Lung (tissue), 12 donors: Measurements from ENCODE around the gene MYL7. TPM values are rescaled to one million over a fixed set of nuclear protein-coding genes. Genes with fewer than 3 reads are reported as not detected.

Experiments used
- ATAC-seq: fragments of 200-7000 bp; cut with Tn5 transposase; one replicate; pipeline ENCODE4 v1.9.1; 2020; ENCODE audit warnings: moderate number of reproducible peaks; ENCODE audit not compliant: insufficient read depth, low FRiP score
- DNase-seq, 3 donors: peaks; one replicate each; pipeline ENCODE4 v3.0.0-alpha.2; 2013 to 2017
- H3K27ac ChIP-seq, 2 donors: one replicate each; pipeline ENCODE4 v1.5.1; 2013; ENCODE audit warnings: mild to moderate bottlenecking in 2 of 2, moderate library complexity in 2 of 2, control low read depth in 1 of 2, inconsistent platforms in 1 of 2, low read depth in 1 of 2, low read length in 1 of 2
- H3K27me3 ChIP-seq, 3 donors: one replicate each; pipeline ENCODE4 v1.5.1; 2013; ENCODE audit warnings: low read length in 2 of 3; ENCODE audit not compliant: control insufficient read depth in 3 of 3, insufficient read depth in 3 of 3
- H3K36me3 ChIP-seq, 4 donors: one replicate each; pipeline ENCODE4 v1.5.1; 2013; ENCODE audit warnings: low read length in 4 of 4, mild to moderate bottlenecking in 1 of 4, moderate library complexity in 1 of 4; ENCODE audit not compliant: control insufficient read depth in 4 of 4, insufficient read depth in 4 of 4
- H3K4me1 ChIP-seq, 5 donors: one replicate each; pipeline ENCODE4 v1.5.1; 2013; ENCODE audit warnings: low read length in 5 of 5, mild to moderate bottlenecking in 2 of 5, moderate library complexity in 1 of 5; ENCODE audit not compliant: control insufficient read depth in 5 of 5, insufficient read depth in 5 of 5
- H3K4me3 ChIP-seq: one replicate; pipeline ENCODE4 v1.5.1; 2013; ENCODE audit warnings: mild to moderate bottlenecking, control low read depth, moderate library complexity
- H3K9ac ChIP-seq, 2 donors: one replicate each; pipeline ENCODE4 v1.5.1; 2013; ENCODE audit warnings: low read length in 2 of 2, control low read depth in 1 of 2; ENCODE audit not compliant: insufficient read depth in 1 of 2
- H3K9me3 ChIP-seq, 4 donors: one replicate each; pipeline ENCODE4 v1.5.1; 2013; ENCODE audit warnings: low read length in 3 of 4, mild to moderate bottlenecking in 1 of 4, moderate library complexity in 1 of 4; ENCODE audit not compliant: control insufficient read depth in 4 of 4, insufficient read depth in 3 of 4
- WGBS, 2 donors: extraction: QIAGEN DNeasy Blood & Tissue Kit; methylation state at CpG; one replicate each; pipeline ENCODE4 v1.1.7; 2013; 5-methylcytosine and 5-hydroxymethylcytosine counted together
- polyA plus RNA-seq, 2 donors: library from polyadenylated mRNA; stranded (reverse); fragments of 200-250 nt; gene quantifications; one replicate each; pipeline ENCODE4 v1.2.1, GENCODE V29; 2013
- total RNA-seq, 2 donors: library from RNA; depleted of rRNA in 1 of 2; stranded (reverse); fragments of >200 nt in 1 of 2; gene quantifications; one replicate each; pipeline ENCODE4 v1.2.1, GENCODE V29; 2014 to 2021
- TF ChIP-seq, protein P1 (sequence below): IDR thresholded peaks from 2 replicates; pipeline ENCODE4 v1.5.1; 2012; ENCODE audit warnings: mild to moderate bottlenecking; ENCODE audit errors: control extremely low read depth, extremely low read depth
- donor health status: control.
- donor health status: control.
- donor health status: Bipolar disorder and iron deficiency.
- donor health status: healthy.
- donor health status: DM: yes; HTN: yes; CAD: no.

The MYL7 gene
- total and polyA plus RNA-seq, 4 donors, result 0.08 to 13.0 TPM; not detected in 2

DNA sequence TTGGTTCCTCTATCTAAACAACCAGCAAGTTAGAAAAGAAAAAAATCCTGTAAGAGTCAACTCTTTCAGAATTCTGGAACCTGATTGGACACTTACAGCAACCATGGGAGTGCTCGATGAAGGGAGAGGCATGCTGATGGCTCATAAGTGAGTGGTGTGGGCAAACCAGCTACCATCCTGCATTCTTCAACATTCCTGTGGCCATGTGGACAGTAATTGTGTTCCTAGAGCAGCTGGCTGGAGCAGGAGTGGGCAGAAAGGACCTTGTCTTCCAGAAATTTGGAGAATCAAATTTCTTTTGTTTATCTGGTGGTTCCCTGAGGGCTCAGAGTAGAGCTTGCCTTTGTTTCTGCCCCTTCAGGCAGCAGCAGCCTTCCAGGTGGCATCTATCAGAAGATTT lies 22.5 kb upstream of the MYL7 start:
- Histone ChIP-seq H3K9me3 (peaks cover 0 to 6% (median 0%) of the 10 kb centered on the region in 4 donors), H3K27ac (no peak overlapping the region), H3K9ac (no peak overlapping the region), H3K27me3 (no peaks in the 10 kb centered on the region), H3K4me1 (peaks cover 0 to 2% (median 0%) of the 10 kb centered on the region in 5 donors), H3K36me3 (no peaks in the 10 kb centered on the region), H3K4me3 (no peak overlapping the region)
- 48 to 82% methylated on average over 1 of the region's 1 CpG for WGBS, 2 donors
- DNase-seq (no peak), ATAC-seq (no peak)
- TF ChIP-seq, protein P1, sequence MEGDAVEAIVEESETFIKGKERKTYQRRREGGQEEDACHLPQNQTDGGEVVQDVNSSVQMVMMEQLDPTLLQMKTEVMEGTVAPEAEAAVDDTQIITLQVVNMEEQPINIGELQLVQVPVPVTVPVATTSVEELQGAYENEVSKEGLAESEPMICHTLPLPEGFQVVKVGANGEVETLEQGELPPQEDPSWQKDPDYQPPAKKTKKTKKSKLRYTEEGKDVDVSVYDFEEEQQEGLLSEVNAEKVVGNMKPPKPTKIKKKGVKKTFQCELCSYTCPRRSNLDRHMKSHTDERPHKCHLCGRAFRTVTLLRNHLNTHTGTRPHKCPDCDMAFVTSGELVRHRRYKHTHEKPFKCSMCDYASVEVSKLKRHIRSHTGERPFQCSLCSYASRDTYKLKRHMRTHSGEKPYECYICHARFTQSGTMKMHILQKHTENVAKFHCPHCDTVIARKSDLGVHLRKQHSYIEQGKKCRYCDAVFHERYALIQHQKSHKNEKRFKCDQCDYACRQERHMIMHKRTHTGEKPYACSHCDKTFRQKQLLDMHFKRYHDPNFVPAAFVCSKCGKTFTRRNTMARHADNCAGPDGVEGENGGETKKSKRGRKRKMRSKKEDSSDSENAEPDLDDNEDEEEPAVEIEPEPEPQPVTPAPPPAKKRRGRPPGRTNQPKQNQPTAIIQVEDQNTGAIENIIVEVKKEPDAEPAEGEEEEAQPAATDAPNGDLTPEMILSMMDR, result no peak

DNA sequence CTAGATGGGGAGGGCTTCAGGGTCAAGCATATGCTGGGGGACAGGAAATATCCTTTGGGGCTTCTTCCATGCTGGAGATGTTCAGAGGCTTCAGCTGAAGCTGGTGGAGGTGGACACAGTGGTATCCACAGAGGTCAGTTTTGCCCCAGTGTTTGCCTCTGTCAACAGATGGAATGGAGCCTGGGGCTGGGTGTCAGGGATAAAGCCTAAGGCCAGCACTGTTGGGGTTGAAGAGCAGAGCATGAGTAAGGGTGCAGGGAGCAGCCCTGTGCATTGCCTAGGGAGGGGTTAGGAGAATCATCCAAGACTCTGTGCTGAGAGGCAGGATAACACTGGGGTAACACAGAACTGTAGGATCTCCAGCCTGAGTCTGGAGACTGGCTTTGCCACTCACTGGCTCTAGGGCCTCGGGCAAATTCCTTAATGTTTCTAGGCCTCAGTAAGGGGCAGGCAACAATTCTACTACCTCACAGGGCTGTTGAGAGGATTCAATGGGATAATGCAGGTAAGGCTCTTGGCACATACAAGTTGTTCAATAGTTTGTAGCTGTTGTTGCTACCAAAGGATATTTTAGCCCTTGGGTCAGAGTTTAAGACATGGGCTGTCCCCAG lies 21.8 kb upstream of the MYL7 start:
- Histone ChIP-seq H3K9ac (no peak overlapping the region), H3K4me1 (peaks cover 0 to 2% (median 0%) of the 10 kb centered on the region in 5 donors), H3K27me3 (no peaks in the 10 kb centered on the region), H3K27ac (no peak overlapping the region), H3K4me3 (no peak overlapping the region), H3K9me3 (peaks cover 0 to 6% (median 0%) of the 10 kb centered on the region in 4 donors), H3K36me3 (no peaks in the 10 kb centered on the region)
- ATAC-seq (no peak), DNase-seq (no peak)
- WGBS, 2 donors, result 83 to 84% methylated on average over 1 of the region's 1 CpG
- TF ChIP-seq, protein P1, result no peak

DNA sequence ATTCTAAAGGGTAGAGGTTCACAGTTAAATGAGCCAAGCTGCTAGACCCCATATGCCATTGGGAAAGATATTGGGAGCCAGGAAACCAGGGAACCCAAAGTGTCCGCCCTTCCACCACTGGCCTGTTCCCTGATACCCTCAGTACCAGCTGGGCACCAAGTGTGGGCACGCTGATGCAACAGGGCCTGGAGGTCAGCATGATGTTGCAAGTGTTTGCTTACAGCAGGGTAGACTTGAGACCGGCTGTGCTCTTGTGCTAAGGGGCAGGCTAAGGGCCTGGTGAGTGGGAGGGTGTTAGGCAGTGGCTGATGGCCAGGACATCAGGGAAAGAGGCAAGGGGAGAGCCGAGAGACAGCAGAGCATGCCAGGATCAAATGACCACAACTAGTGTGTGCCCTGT lies 21.0 kb upstream of the MYL7 start:
- H3K36me3 ChIP-seq, result no peaks in the 10 kb centered on the region
- H3K27ac ChIP-seq, result no peak overlapping the region
- no peak overlapping the region for H3K4me3 ChIP-seq
- H3K9me3 ChIP-seq, result peaks cover 0 to 6% (median 0%) of the 10 kb centered on the region in 4 donors
- H3K27me3 ChIP-seq, result no peaks in the 10 kb centered on the region
- ATAC-seq (peak; percentile 19), DNase-seq (no peak)
- no peak overlapping the region for H3K9ac ChIP-seq
- H3K4me1 ChIP-seq, result peaks cover 0 to 2% (median 0%) of the 10 kb centered on the region in 5 donors
- WGBS, 2 donors, result 63 to 86% methylated on average over 4 of the region's 4 CpGs
- TF ChIP-seq, protein P1, result no peak

DNA sequence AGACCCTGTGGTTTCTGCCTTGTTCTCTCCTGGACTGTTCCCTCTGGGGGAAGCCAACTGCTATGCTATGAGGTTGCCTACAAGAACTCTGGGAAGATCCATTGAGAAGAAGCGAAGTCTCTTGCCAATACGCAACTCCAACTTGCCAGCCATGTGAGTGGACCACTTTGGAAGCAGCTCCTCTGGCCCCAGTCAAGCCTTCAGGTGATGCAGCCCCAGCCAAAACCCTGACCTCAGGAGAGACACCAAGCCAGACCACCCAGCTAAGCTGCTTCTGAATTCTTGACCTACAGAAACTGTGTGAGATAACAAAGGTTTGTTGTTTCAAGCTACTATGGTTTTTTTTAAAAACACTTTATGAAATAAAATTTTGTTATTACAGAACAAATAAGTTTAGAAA lies 20.2 kb upstream of the MYL7 start:
- WGBS, 2 donors, result 97 to 99% methylated on average over 2 of the region's 2 CpGs
- no peaks in the 10 kb centered on the region for H3K27me3 ChIP-seq
- no peaks in the 10 kb centered on the region for H3K36me3 ChIP-seq
- no peak overlapping the region for H3K27ac ChIP-seq
- H3K9ac ChIP-seq, result no peak overlapping the region
- H3K4me3 ChIP-seq, result no peak overlapping the region
- no peak for DNase-seq
- TF ChIP-seq, protein P1, result no peak
- peaks cover 0 to 2% (median 0%) of the 10 kb centered on the region in 5 donors for H3K4me1 ChIP-seq
- no peak for ATAC-seq
- H3K9me3 ChIP-seq, result peaks cover 0 to 6% (median 0%) of the 10 kb centered on the region in 4 donors
